HCT116 (cell line): ENCODE data around the gene NRBP1. TPM values are rescaled to one million over a fixed set of nuclear protein-coding genes. Genes with fewer than 3 reads are reported as not detected.

Source experiments
- ATAC-seq: fragments of 200-7000 bp; cut with Tn5 transposase; 2 replicates; pipeline ENCODE4 v1.9.1; 2020; ENCODE audit warnings: mild to moderate bottlenecking, moderate library complexity
- BruUV-seq: library from RNA; stranded (reverse); fragments of 400-500 nt; replicated peaks from 2 replicates; lab custom pipeline; 2021; lab: Mats Ljungman, UMichigan
- CTCF ChIA-PET: fragments of 300-600 bp; sonication (Branson Sonifier 250); formaldehyde crosslinking; loops from one replicate; lab custom pipeline; 2021; ENCODE audit warnings: antibody characterized with exemption; lab: Charles Lee
- POLR2A ChIA-PET: fragments of 300-600, 350-600 bp; sonication (Branson Sonifier 250); formaldehyde crosslinking; loops from one replicate; lab custom pipeline; 2021; ENCODE audit warnings: antibody characterized with exemption; lab: Charles Lee
- RAD21 ChIA-PET, 2 experiments: fragments of 300-600 bp; sonication (Branson Sonifier 250); formaldehyde crosslinking; loops; one replicate each; lab custom pipeline; 2023; ENCODE audit warnings: low total read pairs in 2 of 2; ENCODE audit not compliant: uncharacterized antibody in 2 of 2, unreplicated experiment in 2 of 2, low non-redundant PET in 1 of 2; lab: Charles Lee
- DNase-seq: peaks from one replicate; pipeline ENCODE4 v3.0.0-alpha.2; 2010; ENCODE audit warnings: low read depth, low spot score
- H2AFZ ChIP-seq: fragments of 200-600 bp; shearing (Covaris generic), sonication (generic); 2 replicates; pipeline ENCODE4 v1.6.1; 2017; ENCODE audit warnings: low read depth, mixed run types, mixed read lengths, antibody characterized with exemption, low read length; ENCODE audit not compliant: poor library complexity, severe bottlenecking
- H3K27ac ChIP-seq: 2 replicates; pipeline ENCODE4 v1.5.1; 2012; ENCODE audit warnings: low read depth, low read length
- H3K27me3 ChIP-seq: fragments of 200-600 bp; sonication (generic); 2 replicates; pipeline ENCODE4 v1.6.1; 2016; ENCODE audit warnings: mixed run types, low read length, mixed read lengths; ENCODE audit not compliant: insufficient read depth
- H3K36me3 ChIP-seq, 2 experiments: fragments of 200-500 bp in 1 of 2; fragments of 200-600 bp in 1 of 2; sonication (Bioruptor generic) in 1 of 2; sonication (generic) in 1 of 2; 2 replicates each; pipeline versions ENCODE4 v1.5.1 to v1.6.1; 2014 to 2016; ENCODE audit warnings: low read length in 2 of 2, inconsistent platforms in 1 of 2, mixed read lengths in 1 of 2, mixed run types in 1 of 2; ENCODE audit not compliant: insufficient read depth in 2 of 2, control insufficient read depth in 1 of 2
- H3K4me1 ChIP-seq, 2 experiments: fragments of 200-600 bp in 1 of 2; sonication (generic) in 1 of 2; 2 replicates each; pipeline versions ENCODE4 v1.5.1 to v1.6.1; 2012 to 2017; ENCODE audit warnings: low read length in 2 of 2, inconsistent platforms in 1 of 2, mild to moderate bottlenecking in 1 of 2, mixed read lengths in 1 of 2, mixed run types in 1 of 2, moderate library complexity in 1 of 2; ENCODE audit not compliant: insufficient read depth in 2 of 2, control insufficient read depth in 1 of 2
- H3K4me2 ChIP-seq: fragments of 200-600 bp; sonication (generic); 2 replicates; pipeline ENCODE4 v1.6.1; 2017; ENCODE audit warnings: mixed run types, low read length, mixed read lengths
- H3K4me3 ChIP-seq, 2 experiments: fragments of 200-600 bp in 1 of 2; sonication (generic) in 1 of 2; replicated peaks in 1 of 2; 2 replicates each; pipeline ENCODE4 v1.5.1; 2011 to 2016; ENCODE audit warnings: low read length in 2 of 2, control low read depth in 1 of 2, low read depth in 1 of 2, mild to moderate bottlenecking in 1 of 2, mixed read lengths in 1 of 2, mixed run types in 1 of 2
- H3K79me2 ChIP-seq: fragments of 200-600 bp; sonication (generic); 2 replicates; pipeline ENCODE4 v1.6.1; 2017; ENCODE audit warnings: mild to moderate bottlenecking, mixed run types, low read length, moderate library complexity, mixed read lengths; ENCODE audit not compliant: insufficient read depth
- H3K9ac ChIP-seq: fragments of 200-600 bp; sonication (generic); 2 replicates; pipeline ENCODE4 v1.6.1; 2016; ENCODE audit warnings: low read length, mixed read lengths
- H3K9me2 ChIP-seq: fragments of 200-600 bp; sonication (generic), shearing (Covaris generic); 2 replicates; pipeline ENCODE4 v1.6.1; 2017; ENCODE audit warnings: mixed run types, mild to moderate bottlenecking, moderate library complexity; ENCODE audit not compliant: insufficient read depth
- H3K9me3 ChIP-seq, 2 experiments: fragments of 200-500 bp in 1 of 2; fragments of 200-600 bp in 1 of 2; sonication (Bioruptor generic) in 1 of 2; sonication (generic) in 1 of 2; 2 replicates each; pipeline ENCODE4 v1.6.1; 2014 to 2017; ENCODE audit warnings: low read length in 2 of 2, mixed read lengths in 2 of 2, inconsistent platforms in 1 of 2, low read depth in 1 of 2, mild to moderate bottlenecking in 1 of 2, mixed run types in 1 of 2, moderate library complexity in 1 of 2; ENCODE audit not compliant: control insufficient read depth in 1 of 2, insufficient read depth in 1 of 2
- H4K20me1 ChIP-seq: fragments of 200-600 bp; sonication (generic), shearing (Covaris generic); 2 replicates; pipeline ENCODE4 v1.6.1; 2017; ENCODE audit warnings: mixed run types, mild to moderate bottlenecking, moderate library complexity; ENCODE audit not compliant: insufficient read depth
- CBX3 ChIP-seq: IDR thresholded peaks from 2 replicates; pipeline ENCODE4 v1.6.1; 2012; ENCODE audit warnings: low read depth
- EGR1 ChIP-seq: IDR thresholded peaks from 2 replicates; pipeline ENCODE4 v1.6.1; 2012; ENCODE audit warnings: low read depth
- FOSL1 ChIP-seq: IDR thresholded peaks from 2 replicates; pipeline ENCODE4 v1.6.1; 2012; ENCODE audit warnings: low read depth
- JUND ChIP-seq: IDR thresholded peaks from 2 replicates; pipeline ENCODE4 v1.6.1; 2012
- POLR2AphosphoS5 ChIP-seq: IDR thresholded peaks from 2 replicates; pipeline ENCODE4 v1.6.1; 2011; ENCODE audit warnings: mild to moderate bottlenecking, low read depth, low read length, moderate library complexity
- SIN3A ChIP-seq: IDR thresholded peaks from 2 replicates; pipeline ENCODE4 v1.6.1; 2012; ENCODE audit warnings: low read depth
- SP1 ChIP-seq: IDR thresholded peaks from 2 replicates; pipeline ENCODE4 v1.6.1; 2012; ENCODE audit warnings: low read depth
- TCF7L2 ChIP-seq: IDR thresholded peaks from 2 replicates; pipeline ENCODE4 v1.7.0; 2011; ENCODE audit warnings: borderline replicate concordance, inconsistent platforms; ENCODE audit not compliant: insufficient read depth, insufficient read length; ENCODE audit errors: extremely low read depth
- YY1 ChIP-seq: IDR thresholded peaks from 2 replicates; pipeline ENCODE4 v1.6.1; 2011; ENCODE audit warnings: low read length, low read depth, moderate library complexity, mild to moderate bottlenecking; ENCODE audit not compliant: insufficient replicate concordance; ENCODE audit errors: extremely low read depth
- ZBTB33 ChIP-seq: IDR thresholded peaks from 2 replicates; pipeline ENCODE4 v1.6.1; 2011; ENCODE audit warnings: mild to moderate bottlenecking, low read length, moderate library complexity; ENCODE audit not compliant: insufficient replicate concordance; ENCODE audit errors: extremely low read depth
- ZFX ChIP-seq: fragments of 450-650 bp; IDR thresholded peaks from 2 replicates; pipeline ENCODE4 v1.6.1; 2017
- ZNF274 ChIP-seq: fragments of 200-500 bp; sonication (Bioruptor generic); IDR thresholded peaks from 2 replicates; pipeline ENCODE4 v1.6.1; 2014; ENCODE audit warnings: mild to moderate bottlenecking, low read depth, low read length, inconsistent platforms
- intact Hi-C: fragments of 100-400 bp; cut with micrococcal nuclease; formaldehyde crosslinking; loops from 2 replicates; pipeline ENCODE4 v1.10.0; 2022
- total RNA-seq: library from RNA; stranded (reverse); gene quantifications from one replicate; pipeline ENCODE4 v1.2.1, GENCODE V29; 2021; ENCODE audit not compliant: unreplicated experiment
- TF ChIP-seq, protein P1 (sequence below): IDR thresholded peaks from 2 replicates; pipeline ENCODE4 v1.6.1; 2012; ENCODE audit warnings: low read depth
- TF ChIP-seq, protein P2 (sequence below): IDR thresholded peaks from 2 replicates; pipeline ENCODE4 v1.6.1; 2012
- TF ChIP-seq, protein P3 (sequence below), 3 experiments: fragments of 200-600 bp in 1 of 3; sonication (generic) in 1 of 3; IDR thresholded peaks in 2 of 3; conservative IDR thresholded peaks in 1 of 3; 2 replicates each; pipeline ENCODE4 v1.5.1; 2012 to 2017; ENCODE audit warnings: low read depth in 2 of 3, low read length in 2 of 3, antibody characterized with exemption in 1 of 3, borderline replicate concordance in 1 of 3, control low read depth in 1 of 3, mild to moderate bottlenecking in 1 of 3, mixed read lengths in 1 of 3, mixed run types in 1 of 3, moderate library complexity in 1 of 3; ENCODE audit not compliant: insufficient read depth in 1 of 3

The NRBP1 gene
- total RNA-seq, 1 experiment from 2014 or later = 79.1 TPM

- Histone ChIP-seq H3K36me3 (peaks cover 38 to 59% of the 10 kb centered on the region in 2 experiments; a peak in 3 of 4 replicates), H3K9ac (peak within 1 kb of the TSS; percentile 80), H3K9me2 (no peaks in the 10 kb centered on the region), H3K79me2 (peaks cover 28% of the 10 kb centered on the region), H3K9me3 (no peaks in the 10 kb centered on the region), H3K27me3 (no peaks in the 10 kb centered on the region), H3K27ac (peak within 1 kb of the TSS; percentile 67), H3K4me2 (peak within 1 kb of the TSS; percentile 99), H3K4me1 (peaks cover 3 to 27% of the 10 kb centered on the region in 2 experiments; a peak in 3 of 4 replicates), H2AFZ (no peak within 1 kb of the TSS), H4K20me1 (no peaks in the 10 kb centered on the region), H3K4me3 (peak within 1 kb of the TSS; percentile 72 to 80)
- peak; percentile 89 for ATAC-seq
- intact Hi-C loops = loop anchor here (1.0 kb wide), 1 partner anchor 11 kb away; the partner anchor contains the start of genes EIF2B4 and SNX17
- TF ChIP-seq ZFX (peak; percentile 2; the same call in 1 of the 2 replicates), ZBTB33 (peak; percentile 25), FOSL1 (no peak), SP1 (peak; percentile 83), CBX3 (peak; percentile 78; the same call in 1 of the 2 replicates), ZNF274 (no peak), POLR2AphosphoS5 (peak; percentile 79), YY1 (peak; percentile 79), EGR1 (peak; percentile 68; the same call in 1 of the 2 replicates), SIN3A (peak; percentile 43; the same call in 1 of the 2 replicates), TCF7L2 (peak; percentile 92), JUND (no peak; the same call in 1 of the 2 replicates)
- TF ChIP-seq, protein P1, sequence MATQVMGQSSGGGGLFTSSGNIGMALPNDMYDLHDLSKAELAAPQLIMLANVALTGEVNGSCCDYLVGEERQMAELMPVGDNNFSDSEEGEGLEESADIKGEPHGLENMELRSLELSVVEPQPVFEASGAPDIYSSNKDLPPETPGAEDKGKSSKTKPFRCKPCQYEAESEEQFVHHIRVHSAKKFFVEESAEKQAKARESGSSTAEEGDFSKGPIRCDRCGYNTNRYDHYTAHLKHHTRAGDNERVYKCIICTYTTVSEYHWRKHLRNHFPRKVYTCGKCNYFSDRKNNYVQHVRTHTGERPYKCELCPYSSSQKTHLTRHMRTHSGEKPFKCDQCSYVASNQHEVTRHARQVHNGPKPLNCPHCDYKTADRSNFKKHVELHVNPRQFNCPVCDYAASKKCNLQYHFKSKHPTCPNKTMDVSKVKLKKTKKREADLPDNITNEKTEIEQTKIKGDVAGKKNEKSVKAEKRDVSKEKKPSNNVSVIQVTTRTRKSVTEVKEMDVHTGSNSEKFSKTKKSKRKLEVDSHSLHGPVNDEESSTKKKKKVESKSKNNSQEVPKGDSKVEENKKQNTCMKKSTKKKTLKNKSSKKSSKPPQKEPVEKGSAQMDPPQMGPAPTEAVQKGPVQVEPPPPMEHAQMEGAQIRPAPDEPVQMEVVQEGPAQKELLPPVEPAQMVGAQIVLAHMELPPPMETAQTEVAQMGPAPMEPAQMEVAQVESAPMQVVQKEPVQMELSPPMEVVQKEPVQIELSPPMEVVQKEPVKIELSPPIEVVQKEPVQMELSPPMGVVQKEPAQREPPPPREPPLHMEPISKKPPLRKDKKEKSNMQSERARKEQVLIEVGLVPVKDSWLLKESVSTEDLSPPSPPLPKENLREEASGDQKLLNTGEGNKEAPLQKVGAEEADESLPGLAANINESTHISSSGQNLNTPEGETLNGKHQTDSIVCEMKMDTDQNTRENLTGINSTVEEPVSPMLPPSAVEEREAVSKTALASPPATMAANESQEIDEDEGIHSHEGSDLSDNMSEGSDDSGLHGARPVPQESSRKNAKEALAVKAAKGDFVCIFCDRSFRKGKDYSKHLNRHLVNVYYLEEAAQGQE = no peak
- TF ChIP-seq, protein P2, sequence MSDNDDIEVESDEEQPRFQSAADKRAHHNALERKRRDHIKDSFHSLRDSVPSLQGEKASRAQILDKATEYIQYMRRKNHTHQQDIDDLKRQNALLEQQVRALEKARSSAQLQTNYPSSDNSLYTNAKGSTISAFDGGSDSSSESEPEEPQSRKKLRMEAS = peak; percentile 86
- TF ChIP-seq, protein P3, sequence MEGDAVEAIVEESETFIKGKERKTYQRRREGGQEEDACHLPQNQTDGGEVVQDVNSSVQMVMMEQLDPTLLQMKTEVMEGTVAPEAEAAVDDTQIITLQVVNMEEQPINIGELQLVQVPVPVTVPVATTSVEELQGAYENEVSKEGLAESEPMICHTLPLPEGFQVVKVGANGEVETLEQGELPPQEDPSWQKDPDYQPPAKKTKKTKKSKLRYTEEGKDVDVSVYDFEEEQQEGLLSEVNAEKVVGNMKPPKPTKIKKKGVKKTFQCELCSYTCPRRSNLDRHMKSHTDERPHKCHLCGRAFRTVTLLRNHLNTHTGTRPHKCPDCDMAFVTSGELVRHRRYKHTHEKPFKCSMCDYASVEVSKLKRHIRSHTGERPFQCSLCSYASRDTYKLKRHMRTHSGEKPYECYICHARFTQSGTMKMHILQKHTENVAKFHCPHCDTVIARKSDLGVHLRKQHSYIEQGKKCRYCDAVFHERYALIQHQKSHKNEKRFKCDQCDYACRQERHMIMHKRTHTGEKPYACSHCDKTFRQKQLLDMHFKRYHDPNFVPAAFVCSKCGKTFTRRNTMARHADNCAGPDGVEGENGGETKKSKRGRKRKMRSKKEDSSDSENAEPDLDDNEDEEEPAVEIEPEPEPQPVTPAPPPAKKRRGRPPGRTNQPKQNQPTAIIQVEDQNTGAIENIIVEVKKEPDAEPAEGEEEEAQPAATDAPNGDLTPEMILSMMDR (IDR thresholded peaks at IDR 0.05 in 2 of 3, conservative IDR thresholded peaks at IDR 0.05 in 1 of 3; ENCODE audit: borderline replicate concordance in 1 of 3, insufficient read depth in 1 of 3, low read depth in 2 of 3, low read length in 2 of 3) = no peak
- POLR2A ChIA-PET = interaction anchor here (1.0 to 1.6 kb wide), 2 partner anchors 10 to 15 kb away, joined by 3 to 6 read pairs; partner anchors contain the start of gene SNX17
- no TSS peak for BruUV-seq
- RAD21 ChIA-PET = no interaction called here
- CTCF ChIA-PET = interaction anchor here (1.5 to 2.2 kb wide), 3 partner anchors 10 to 303 kb away, joined by 5 to 7 read pairs (median 6); partner anchors contain the start of gene EIF2B4
- DNase-seq = peak; percentile 76
These were observed 47.5 kb upstream of the NRBP1 start, which contains the start of gene ZNF513 for GRCh38 chr2:27380626-27381545. Gene ZNF513 (minus strand): TSS chr2:27380734. CDS start chr2:27380526, 208 bp downstream.
